HepG2 (cell line): ENCODE data around the gene COX5B. TPM values are rescaled to one million over a fixed set of nuclear protein-coding genes. Genes with fewer than 3 reads are reported as not detected.

Source experiments
- BCL6 ChIP-seq: IDR thresholded peaks from 2 replicates; pipeline ENCODE4 v1.6.1; 2016; ENCODE audit warnings: missing genetic modification reagents, missing compliant biosample characterization
- CEBPG ChIP-seq: IDR thresholded peaks from 2 replicates; pipeline ENCODE4 v1.6.1; 2016
- CHD4 ChIP-seq: fragments of 200-600 bp; sonication (generic); IDR thresholded peaks from 2 replicates; pipeline ENCODE4 v1.7.0; 2017; ENCODE audit warnings: mild to moderate bottlenecking, low read length, borderline replicate concordance
- DRAP1 ChIP-seq: IDR thresholded peaks from 2 replicates; pipeline ENCODE4 v1.6.1; 2016; ENCODE audit warnings: missing genetic modification reagents, missing compliant biosample characterization
- FOSL2 ChIP-seq: sonication (generic); formaldehyde crosslinking; IDR thresholded peaks from 2 replicates; pipeline ENCODE4 v1.4.0; 2020; ENCODE audit warnings: missing genetic modification reagents
- HNF1A ChIP-seq, 2 experiments: sonication (generic) in 1 of 2; formaldehyde crosslinking in 1 of 2; IDR thresholded peaks; 2 replicates each; pipeline versions ENCODE4 v1.4.0 to v1.6.1; 2016 to 2020; ENCODE audit warnings: borderline replicate concordance in 1 of 2, low read depth in 1 of 2, mild to moderate bottlenecking in 1 of 2, missing genetic modification reagents in 1 of 2
- HNRNPLL ChIP-seq: fragments of 200-400 bp; formaldehyde crosslinking; IDR thresholded peaks from 2 replicates; pipeline ENCODE4 v1.6.1; 2017; ENCODE audit warnings: mild to moderate bottlenecking, low read depth, low read length; ENCODE audit not compliant: poor library complexity, severe bottlenecking
- HOXA5 ChIP-seq: sonication (generic); formaldehyde crosslinking; IDR thresholded peaks from 2 replicates; pipeline ENCODE4 v1.4.0; 2020; ENCODE audit warnings: missing genetic modification reagents
- ISL2 ChIP-seq: sonication (generic); formaldehyde crosslinking; IDR thresholded peaks from 2 replicates; pipeline ENCODE4 v1.5.0; 2020; ENCODE audit warnings: missing genetic modification reagents
- JUN ChIP-seq: sonication (generic); formaldehyde crosslinking; IDR thresholded peaks from 2 replicates; pipeline ENCODE4 v1.4.0; 2020; ENCODE audit warnings: mild to moderate bottlenecking, missing genetic modification reagents
- KAT7 ChIP-seq: IDR thresholded peaks from 2 replicates; pipeline ENCODE4 v1.6.1; 2018; ENCODE audit warnings: borderline replicate concordance, missing compliant biosample characterization
- KDM1A ChIP-seq: IDR thresholded peaks from 2 replicates; pipeline ENCODE4 v1.6.1; 2016; ENCODE audit warnings: missing compliant biosample characterization
- MBD4 ChIP-seq: IDR thresholded peaks from 2 replicates; pipeline ENCODE4 v1.6.1; 2012; ENCODE audit warnings: low read length, inconsistent platforms, borderline replicate concordance
- MLLT10 ChIP-seq: sonication (generic); formaldehyde crosslinking; IDR thresholded peaks from 2 replicates; pipeline ENCODE4 v1.4.0; 2020; ENCODE audit warnings: missing genetic modification reagents
- NCOR1 ChIP-seq: fragments of 200-600 bp; sonication (generic); IDR thresholded peaks from 2 replicates; pipeline ENCODE4 v1.7.0; 2017; ENCODE audit warnings: antibody characterized with exemption, low read length, borderline replicate concordance
- RCOR2 ChIP-seq: IDR thresholded peaks from 2 replicates; pipeline ENCODE4 v1.6.1; 2016; ENCODE audit warnings: missing biosample characterization, missing genetic modification reagents
- SOX6 ChIP-seq, 2 experiments: fragments of 450-650 bp in 1 of 2; sonication (generic) in 1 of 2; formaldehyde crosslinking in 1 of 2; IDR thresholded peaks; 2 replicates each; pipeline versions ENCODE4 v1.4.0 to v1.6.1; 2017 to 2020; ENCODE audit warnings: antibody characterized with exemption in 1 of 2, mild to moderate bottlenecking in 1 of 2, missing genetic modification reagents in 1 of 2
- TARDBP ChIP-seq: sonication (generic); formaldehyde crosslinking; IDR thresholded peaks from 2 replicates; pipeline ENCODE4 v1.8.0; 2022; ENCODE audit warnings: mild to moderate bottlenecking, missing genetic modification reagents
- ZNF12 ChIP-seq: sonication (generic); formaldehyde crosslinking; IDR thresholded peaks from 2 replicates; pipeline ENCODE4 v1.5.0; 2020; ENCODE audit warnings: missing genetic modification reagents
- ZNF354B ChIP-seq: sonication (generic); formaldehyde crosslinking; IDR thresholded peaks from 2 replicates; pipeline ENCODE4 v1.8.0; 2022; ENCODE audit warnings: mild to moderate bottlenecking, missing genetic modification reagents
- ZNF670 ChIP-seq: sonication (generic); formaldehyde crosslinking; IDR thresholded peaks from 2 replicates; pipeline ENCODE4 v1.8.0; 2022; ENCODE audit warnings: mild to moderate bottlenecking, missing genetic modification reagents, borderline replicate concordance
- ZNF672 ChIP-seq: sonication (generic); formaldehyde crosslinking; IDR thresholded peaks from 2 replicates; pipeline ENCODE4 v1.8.1; 2022; ENCODE audit warnings: missing genetic modification reagents
- ZNF674 ChIP-seq: sonication (generic); formaldehyde crosslinking; IDR thresholded peaks from 2 replicates; pipeline ENCODE4 v1.5.0; 2020; ENCODE audit warnings: low read depth, mild to moderate bottlenecking, missing genetic modification reagents
- polyA plus RNA-seq, 8 experiments: library from polyadenylated mRNA; depleted of rRNA in 3 of 8; stranded (reverse) in 7 of 8; unstranded in 1 of 8; fragments of >200 nt; fragmentation: Illumina TruSeq in 4 of 8; extraction: Trizol in 4 of 8; gene quantifications; 2 replicates each; pipeline versions ENCODE4 v1.2.1 to v1.2.3, GENCODE V29; 2011 to 2016; ENCODE audit warnings: low read depth in 4 of 8, missing spikeins in 1 of 8, mixed read lengths in 1 of 8; ENCODE audit not compliant: insufficient read depth in 1 of 8
- total RNA-seq, 5 experiments: library from RNA; depleted of rRNA; stranded (reverse); fragments of >200 nt; fragmentation: Illumina TruSeq; extraction: Trizol; gene quantifications; 2 replicates each; pipeline ENCODE4 v1.2.3, GENCODE V29; 2016; ENCODE audit warnings: low read depth in 1 of 5
- TF ChIP-seq, protein P1 (sequence below): sonication (generic); formaldehyde crosslinking; IDR thresholded peaks from 2 replicates; pipeline ENCODE4 v1.9.0; 2022; ENCODE audit warnings: missing genetic modification reagents, mild to moderate bottlenecking, borderline replicate concordance

The COX5B gene
- total and polyA plus RNA-seq, 2 of the 13 experiments (the other 11 are each of a cell fraction or from before 2014, with no cell fraction given) = 453 to 536 TPM

DNA sequence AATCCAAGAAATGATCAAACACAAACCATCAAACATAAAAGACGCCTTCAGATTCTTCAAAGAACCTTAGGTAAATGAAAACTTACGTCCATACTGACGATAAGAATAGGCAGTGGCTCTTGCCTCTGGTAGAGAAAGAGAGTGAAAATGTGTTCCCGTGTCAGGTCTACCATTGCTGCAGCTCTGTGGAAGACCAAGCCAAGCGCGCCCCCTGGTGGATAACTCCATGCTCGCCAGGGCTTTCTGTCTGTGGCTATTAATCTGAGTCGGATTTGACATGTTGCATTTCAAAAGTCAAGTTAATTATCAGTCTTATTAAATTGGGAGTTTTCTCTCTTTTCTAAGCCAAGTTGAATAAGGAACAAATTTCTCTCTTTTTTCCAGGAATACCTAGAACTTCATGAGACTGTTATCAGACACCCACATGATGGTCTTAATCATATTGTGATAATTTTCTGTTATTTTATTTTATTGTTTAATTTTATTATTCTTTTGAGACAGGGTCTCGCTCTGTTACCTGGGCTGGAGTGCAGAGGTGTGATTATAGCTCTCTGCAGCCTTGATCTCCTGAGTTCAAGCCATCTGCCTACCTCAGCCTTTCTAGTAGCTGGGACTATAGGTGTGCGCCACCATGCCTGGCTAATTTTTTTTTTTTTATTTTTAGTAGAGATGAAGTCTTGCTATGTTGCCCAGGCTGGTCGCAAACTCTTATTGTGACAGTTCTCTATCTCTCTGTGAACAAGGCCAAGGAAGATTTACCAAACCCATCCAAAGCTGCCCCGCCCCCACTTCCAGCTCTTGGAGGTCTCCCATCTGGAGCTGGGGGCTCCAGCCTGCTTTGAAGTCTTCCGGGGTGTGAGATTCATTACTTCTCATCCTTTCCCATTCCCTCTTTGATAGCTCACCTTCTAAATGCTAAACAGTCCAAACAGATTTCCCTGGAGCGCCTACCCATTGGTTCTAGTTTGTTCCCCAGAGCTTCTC is 51.7 kb downstream of the COX5B start (continued):
- TF ChIP-seq, protein P1, sequence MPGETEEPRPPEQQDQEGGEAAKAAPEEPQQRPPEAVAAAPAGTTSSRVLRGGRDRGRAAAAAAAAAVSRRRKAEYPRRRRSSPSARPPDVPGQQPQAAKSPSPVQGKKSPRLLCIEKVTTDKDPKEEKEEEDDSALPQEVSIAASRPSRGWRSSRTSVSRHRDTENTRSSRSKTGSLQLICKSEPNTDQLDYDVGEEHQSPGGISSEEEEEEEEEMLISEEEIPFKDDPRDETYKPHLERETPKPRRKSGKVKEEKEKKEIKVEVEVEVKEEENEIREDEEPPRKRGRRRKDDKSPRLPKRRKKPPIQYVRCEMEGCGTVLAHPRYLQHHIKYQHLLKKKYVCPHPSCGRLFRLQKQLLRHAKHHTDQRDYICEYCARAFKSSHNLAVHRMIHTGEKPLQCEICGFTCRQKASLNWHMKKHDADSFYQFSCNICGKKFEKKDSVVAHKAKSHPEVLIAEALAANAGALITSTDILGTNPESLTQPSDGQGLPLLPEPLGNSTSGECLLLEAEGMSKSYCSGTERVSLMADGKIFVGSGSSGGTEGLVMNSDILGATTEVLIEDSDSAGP (CRISPR knock-in tag) = no peak; the same call in 1 of the 2 replicates
- no peak for TF ChIP-seq TARDBP
- TF ChIP-seq JUN (CRISPR knock-in tag) = no peak
- TF ChIP-seq ISL2 (CRISPR knock-in tag) = no peak
- TF ChIP-seq ZNF670 (CRISPR knock-in tag) = no peak
- TF ChIP-seq CHD4 = no peak
- no peak for TF ChIP-seq ZNF672
- TF ChIP-seq HOXA5 = peak; percentile 67; the same call in 1 of the 2 replicates
- TF ChIP-seq NCOR1 = no peak
- no peak for TF ChIP-seq ZNF674
- TF ChIP-seq ZNF354B (CRISPR knock-in tag) = no peak
- no peak for TF ChIP-seq SOX6 (IDR thresholded peaks at IDR 0.05)
- TF ChIP-seq SOX6 (CRISPR knock-in tag; IDR thresholded peaks at IDR 0.05) = no peak
- no peak for TF ChIP-seq HNF1A (IDR thresholded peaks at IDR 0.05; ENCODE audit: low read depth)
- TF ChIP-seq HNF1A (CRISPR knock-in tag; IDR thresholded peaks at IDR 0.05; ENCODE audit: borderline replicate concordance) = no peak
- TF ChIP-seq MLLT10 (CRISPR knock-in tag) = no peak
- TF ChIP-seq MBD4 = no peak
- no peak for TF ChIP-seq RCOR2 (CRISPR knock-in tag)
- no peak for TF ChIP-seq KAT7 (CRISPR knock-in tag)
- peak; percentile 82 for TF ChIP-seq ZNF12 (CRISPR knock-in tag)
- no peak for TF ChIP-seq HNRNPLL
- 0 out of 2 replicates have a peak, but pooled peaks have one; percentile 18 for TF ChIP-seq BCL6 (CRISPR knock-in tag)
- TF ChIP-seq CEBPG (CRISPR knock-in tag) = 0 out of 2 replicates have a peak, but pooled peaks have one; percentile 14
- TF ChIP-seq KDM1A (CRISPR knock-in tag) = no peak
- 0 out of 2 replicates have a peak, but pooled peaks have one; percentile 26 for TF ChIP-seq DRAP1 (CRISPR knock-in tag)
- peak; percentile 26; the same call in 1 of the 2 replicates for TF ChIP-seq FOSL2 (CRISPR knock-in tag)
